ENCODE results near the gene BIRC3. TPM values are rescaled to one million over a fixed set of nuclear protein-coding genes. Genes with fewer than 3 reads are reported as not detected.

BIRC3 gene
- total and polyA plus RNA-seq, 2 experiments from 2014 or later = 0.79 to 0.97 TPM

- WGBS, 2 experiments (ENCODE audit: low coverage in 1 of 2, low lambda C conversion rate in 2 of 2, missing lambda C conversion rate in 2 of 2) = 80 to 81% methylated on average over 25 of the region's 25 CpGs
- Histone ChIP-seq H2AFZ (no peak overlapping the region), H3K27me3 (replicated peaks; ENCODE audit: insufficient read depth) (no peaks in the 10 kb centered on the region), H3K4me1 (ENCODE audit: insufficient read depth) (no peaks in the 10 kb centered on the region), H3K9me2 (ENCODE audit: insufficient read depth) (no peaks in the 10 kb centered on the region), H4K20me1 (ENCODE audit: insufficient read depth) (no peaks in the 10 kb centered on the region), H3K4me2 (ENCODE audit: unreplicated experiment) (no peak overlapping the region), H3K9ac (no peak overlapping the region), H3K27ac (no peak overlapping the region), H3K4me3 (no peak overlapping the region), H3F3A (ENCODE audit: insufficient read depth) (no peaks in the 10 kb centered on the region), H3K79me2 (ENCODE audit: insufficient read depth) (no peaks in the 10 kb centered on the region), H3K36me3 (ENCODE audit: low read depth) (no peaks in the 10 kb centered on the region), H3K9me3 (ENCODE audit: low read depth) (no peaks in the 10 kb centered on the region)
- DNase-seq = peak; percentile 37
- TF ChIP-seq EZH2phosphoT487 (IDR thresholded peaks at IDR 0.05; ENCODE audit: insufficient read depth, low read depth) (no peak), EZH2 (IDR thresholded peaks at IDR 0.05; ENCODE audit: insufficient read depth, poor library complexity, severe bottlenecking) (no peak)
- in situ Hi-C loops (cut with MboI) = no loop called here
Measured at GRCh38 chr11:102309621-102310541, 7.4 kb upstream of the BIRC3 start.

- in situ Hi-C loops (cut with MboI) = no loop called here
- Histone ChIP-seq H3F3A (ENCODE audit: insufficient read depth) (0 out of 2 replicates have a peak, but pooled peaks cover 8% of the 10 kb centered on the region), H3K4me1 (ENCODE audit: insufficient read depth) (peaks cover 8% of the 10 kb centered on the region; the same call in 1 of the 2 replicates), H3K36me3 (ENCODE audit: low read depth) (no peaks in the 10 kb centered on the region), H2AFZ (peak overlapping the region; percentile 84), H3K27ac (no peak overlapping the region), H3K9ac (peak overlapping the region; percentile 33), H3K4me3 (peak overlapping the region; percentile 59), H3K9me2 (ENCODE audit: insufficient read depth) (no peaks in the 10 kb centered on the region), H3K9me3 (ENCODE audit: low read depth) (no peaks in the 10 kb centered on the region), H3K4me2 (ENCODE audit: unreplicated experiment) (peak overlapping the region; percentile 73), H3K79me2 (ENCODE audit: insufficient read depth) (no peaks in the 10 kb centered on the region), H4K20me1 (ENCODE audit: insufficient read depth) (no peaks in the 10 kb centered on the region), H3K27me3 (replicated peaks; ENCODE audit: insufficient read depth) (no peaks in the 10 kb centered on the region)
- 30 to 41% methylated on average over 2 of the region's 2 CpGs for WGBS, 2 experiments (ENCODE audit: low coverage in 1 of 2, low lambda C conversion rate in 2 of 2, missing lambda C conversion rate in 2 of 2)
- TF ChIP-seq EZH2 (IDR thresholded peaks at IDR 0.05; ENCODE audit: insufficient read depth, poor library complexity, severe bottlenecking) (no peak), EZH2phosphoT487 (IDR thresholded peaks at IDR 0.05; ENCODE audit: insufficient read depth, low read depth) (no peak)
- DNase-seq = peak; percentile 32
Measured at GRCh38 chr11:102312667-102313066, 4.6 kb upstream of the BIRC3 start.

- H2AFZ ChIP-seq = peak overlapping the region; percentile 84
- H3K27me3 ChIP-seq (replicated peaks; ENCODE audit: insufficient read depth) = no peaks in the 10 kb centered on the region
- H3K4me3 ChIP-seq = peak overlapping the region; percentile 59; the same call in 1 of the 2 replicates
- H3K36me3 ChIP-seq (ENCODE audit: low read depth) = no peaks in the 10 kb centered on the region
- 73 to 75% methylated on average over 4 of the region's 4 CpGs for WGBS, 2 experiments (ENCODE audit: low coverage in 1 of 2, low lambda C conversion rate in 2 of 2, missing lambda C conversion rate in 2 of 2)
- peak overlapping the region; percentile 73 for H3K4me2 ChIP-seq (ENCODE audit: unreplicated experiment)
- no peak for TF ChIP-seq EZH2phosphoT487 (IDR thresholded peaks at IDR 0.05; ENCODE audit: insufficient read depth, low read depth)
- no peak for TF ChIP-seq EZH2 (IDR thresholded peaks at IDR 0.05; ENCODE audit: insufficient read depth, poor library complexity, severe bottlenecking)
- H3K4me1 ChIP-seq (ENCODE audit: insufficient read depth) = peaks cover 8% of the 10 kb centered on the region; the same call in 1 of the 2 replicates
- H3K9me2 ChIP-seq (ENCODE audit: insufficient read depth) = no peaks in the 10 kb centered on the region
- H3K9ac ChIP-seq = no peak overlapping the region
- H3K27ac ChIP-seq = no peak overlapping the region
- no peaks in the 10 kb centered on the region for H3K79me2 ChIP-seq (ENCODE audit: insufficient read depth)
- no peaks in the 10 kb centered on the region for H3K9me3 ChIP-seq (ENCODE audit: low read depth)
- H3F3A ChIP-seq (ENCODE audit: insufficient read depth) = 0 out of 2 replicates have a peak, but pooled peaks cover 8% of the 10 kb centered on the region
- no peak for DNase-seq
- in situ Hi-C loops (cut with MboI) = no loop called here
- H4K20me1 ChIP-seq (ENCODE audit: insufficient read depth) = no peaks in the 10 kb centered on the region
Measured at GRCh38 chr11:102313238-102313940, 3.9 kb upstream of the BIRC3 start.

- WGBS, 2 experiments (ENCODE audit: low coverage in 1 of 2, low lambda C conversion rate in 2 of 2, missing lambda C conversion rate in 2 of 2) = 92 to 94% methylated on average over 2 of the region's 2 CpGs
- H3K27me3 ChIP-seq (replicated peaks; ENCODE audit: insufficient read depth) = no peaks in the 10 kb centered on the region
- H3K9me2 ChIP-seq (ENCODE audit: insufficient read depth) = no peaks in the 10 kb centered on the region
Measured at GRCh38 chr11:102314784-102315183, 2.5 kb upstream of the BIRC3 start.

More at GRCh38 chr11:102314784-102315183, 2.5 kb upstream of the BIRC3 start:
- H3K27ac ChIP-seq = no peak overlapping the region
- in situ Hi-C loops (cut with MboI) = no loop called here
- no peak overlapping the region for H3K4me2 ChIP-seq (ENCODE audit: unreplicated experiment)
- H3K4me1 ChIP-seq (ENCODE audit: insufficient read depth) = peaks cover 8% of the 10 kb centered on the region; the same call in 1 of the 2 replicates
- H4K20me1 ChIP-seq (ENCODE audit: insufficient read depth) = no peaks in the 10 kb centered on the region
- no peaks in the 10 kb centered on the region for H3K79me2 ChIP-seq (ENCODE audit: insufficient read depth)
- DNase-seq = no peak
- H2AFZ ChIP-seq = 0 out of 2 replicates have a peak overlapping the region, but pooled peaks have one; percentile 40
- no peaks in the 10 kb centered on the region for H3K9me3 ChIP-seq (ENCODE audit: low read depth)
- 0 out of 2 replicates have a peak, but pooled peaks cover 8% of the 10 kb centered on the region for H3F3A ChIP-seq (ENCODE audit: insufficient read depth)
- no peaks in the 10 kb centered on the region for H3K36me3 ChIP-seq (ENCODE audit: low read depth)
- no peak overlapping the region for H3K9ac ChIP-seq
- no peak overlapping the region for H3K4me3 ChIP-seq
- TF ChIP-seq EZH2phosphoT487 (IDR thresholded peaks at IDR 0.05; ENCODE audit: insufficient read depth, low read depth) (no peak), EZH2 (IDR thresholded peaks at IDR 0.05; ENCODE audit: insufficient read depth, poor library complexity, severe bottlenecking) (no peak)
